Stimulated activated CD4-positive, alpha-beta T cell treated with anti-CD3 and anti-CD28 coated beads, Interleukin-1b, Interleukin-23, amount 100 ng/mL, for 4 hours (primary cell): ENCODE data around the gene HJURP.

Experiments
- DNase-seq, 2 donors: peaks; one replicate each; pipeline ENCODE4 v3.0.0-alpha.2; 2020; ENCODE audit warnings: low read depth in 2 of 2

The HJURP gene

GRCh38 chr2:233831011-233831721 lies 23.2 kb downstream of the HJURP start:
- no peak for DNase-seq

- DNase-seq: no peak
Measured at GRCh38 chr2:233830111-233830802, 24.1 kb downstream of the HJURP start.

GRCh38 chr2:233829193-233830110 lies 24.9 kb downstream of the HJURP start:
- no peak for DNase-seq

GRCh38 chr2:233828546-233829192 lies 25.7 kb downstream of the HJURP start:
- DNase-seq: no peak

- DNase-seq: no peak
Measured at GRCh38 chr2:233824373-233824772, 30.0 kb downstream of the HJURP start.

- DNase-seq: no peak
Measured at GRCh38 chr2:233823731-233824121, 30.6 kb downstream of the HJURP start.

- DNase-seq: no peak
Measured at GRCh38 chr2:233822781-233823730, 31.3 kb downstream of the HJURP start.

- DNase-seq: no peak
Measured at GRCh38 chr2:233822101-233822771, 32.1 kb downstream of the HJURP start.

GRCh38 chr2:233821709-233822100 lies 32.6 kb downstream of the HJURP start:
- DNase-seq: no peak

GRCh38 chr2:233821196-233821595 lies 33.1 kb downstream of the HJURP start:
- DNase-seq: no peak

GRCh38 chr2:233820774-233821105 lies 33.6 kb downstream of the HJURP start:
- no peak for DNase-seq

- no peak for DNase-seq
Measured at GRCh38 chr2:233819884-233820773, 34.2 kb downstream of the HJURP start.

GRCh38 chr2:233818639-233819621 lies 35.4 kb downstream of the HJURP start:
- DNase-seq: no peak

- DNase-seq: no peak
Measured at GRCh38 chr2:233817995-233818638, 36.2 kb downstream of the HJURP start.

- DNase-seq: no peak
Measured at GRCh38 chr2:233817361-233817911, 36.9 kb downstream of the HJURP start.

GRCh38 chr2:233816771-233817170 lies 37.6 kb downstream of the HJURP start:
- no peak for DNase-seq

GRCh38 chr2:233816334-233816733 lies 38.0 kb downstream of the HJURP start:
- no peak for DNase-seq
